Mucosa of descending colon (tissue), 3 donors: Measurements from ENCODE around the gene PLXNA4. TPM values are rescaled to one million over a fixed set of nuclear protein-coding genes. Genes with fewer than 3 reads are reported as not detected.

ENCODE experiments used
- ATAC-seq: fragments of 200-7000 bp; cut with Tn5 transposase; one replicate; pipeline ENCODE4 v1.9.1; 2020; ENCODE audit warnings: mild to moderate bottlenecking, moderate library complexity
- DNase-seq, 3 donors: peaks; one replicate each; pipeline ENCODE4 v3.0.0-alpha.2; 2020
- H3K36me3 ChIP-seq: fragments of 200-600 bp; one replicate; pipeline ENCODE4 v1.8.0; 2021; ENCODE audit warnings: low read depth, mild to moderate bottlenecking
- H3K4me1 ChIP-seq: fragments of 200-600 bp; one replicate; pipeline ENCODE4 v1.8.0; 2021; ENCODE audit warnings: low read depth, mild to moderate bottlenecking
- H3K4me3 ChIP-seq: fragments of 200-600 bp; one replicate; pipeline ENCODE4 v1.8.0; 2021; ENCODE audit warnings: mild to moderate bottlenecking
- H3K9me3 ChIP-seq: fragments of 200-600 bp; one replicate; pipeline ENCODE4 v1.8.0; 2021; ENCODE audit warnings: mild to moderate bottlenecking
- CTCF ChIP-seq: fragments of 200-600 bp; IDR thresholded peaks from one replicate; pipeline ENCODE4 v1.8.0; 2022; ENCODE audit warnings: antibody characterized with exemption, mild to moderate bottlenecking
- intact Hi-C, 2 donors: fragments of 100-400 bp; cut with DNase I in 1 of 2; cut with micrococcal nuclease in 1 of 2; formaldehyde crosslinking; loops; one replicate each; pipeline versions ENCODE4 v1.11.0 to v1.11.1; 2022; cut with DNase I, micrococcal nuclease
- total RNA-seq, 3 donors: library from RNA; stranded (reverse); fragmentation: NEBNext Ultra II Directional in 2 of 3; extraction: Animal tissue kit (Norgen Biotek cat#: 25700) in 2 of 3; gene quantifications; one replicate each; pipeline versions ENCODE4 v1.2.1 to v1.2.4, GENCODE V29; 2021 to 2023
- donor health status: DM: no; HTN: no; CAD: no; lungs with moderate emphysema.
- donor health status: DM: no; HTN: no; CAD: no.
- donor health status: DM: no; HTN: yes; CAD: no.

Gene PLXNA4
- total RNA-seq, 3 donors from 2014 or later, result 0.78 to 3.5 (median 2.7) TPM

DNA sequence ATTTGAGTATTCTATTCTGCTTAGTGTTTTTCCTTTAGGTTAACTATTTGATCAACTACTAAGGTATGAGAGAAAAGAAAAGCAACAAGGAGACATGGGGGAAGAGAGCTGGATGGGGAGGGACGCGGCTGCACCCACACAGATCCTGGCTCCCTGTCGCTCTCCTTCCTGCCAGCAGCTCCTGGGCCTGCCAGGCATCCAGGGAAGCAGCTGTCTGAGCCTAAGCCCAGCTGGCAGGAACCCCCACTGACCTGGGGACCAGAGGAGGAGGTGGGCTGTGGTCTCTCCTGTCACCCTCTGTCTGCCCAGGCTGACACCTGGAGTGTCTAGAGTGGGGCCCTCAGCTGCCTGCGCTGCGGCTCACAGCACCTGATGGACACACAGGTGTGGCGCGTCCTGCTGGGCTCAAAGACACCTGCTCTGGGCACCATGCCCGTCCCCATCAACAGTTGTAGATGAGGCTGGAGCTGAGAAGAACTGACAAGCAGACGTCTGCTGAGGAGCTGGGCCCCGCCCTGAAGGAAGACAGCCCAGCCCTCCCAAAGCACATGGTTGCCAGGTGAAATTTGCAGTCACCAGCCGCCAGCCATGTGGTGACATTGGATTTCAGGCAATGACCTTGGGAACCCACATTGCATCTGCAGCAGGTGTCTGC, 207.9 kb downstream of the PLXNA4 start:
- ATAC-seq, result peak; percentile 82

GRCh38 chr7:132367795-132368194, 208.5 kb downstream of the PLXNA4 start:
- Histone ChIP-seq H3K36me3 (no peaks in the 10 kb centered on the region), H3K4me3 (no peak overlapping the region), H3K4me1 (peaks cover 19% of the 10 kb centered on the region), H3K9me3 (no peaks in the 10 kb centered on the region)
- intact Hi-C loops, result no loop called here
- no peak for DNase-seq
- no peak for TF ChIP-seq CTCF
- ATAC-seq, result peak; percentile 42

More for the DNA sequence above, 207.9 kb downstream of the PLXNA4 start:
- intact Hi-C loops, result no loop called here
- Histone ChIP-seq H3K4me3 (no peak overlapping the region), H3K9me3 (no peaks in the 10 kb centered on the region), H3K4me1 (peaks cover 24% of the 10 kb centered on the region), H3K36me3 (no peaks in the 10 kb centered on the region)
- DNase-seq, result peak; percentile 62 to 76 (median 74)
- TF ChIP-seq CTCF, result no peak

DNA sequence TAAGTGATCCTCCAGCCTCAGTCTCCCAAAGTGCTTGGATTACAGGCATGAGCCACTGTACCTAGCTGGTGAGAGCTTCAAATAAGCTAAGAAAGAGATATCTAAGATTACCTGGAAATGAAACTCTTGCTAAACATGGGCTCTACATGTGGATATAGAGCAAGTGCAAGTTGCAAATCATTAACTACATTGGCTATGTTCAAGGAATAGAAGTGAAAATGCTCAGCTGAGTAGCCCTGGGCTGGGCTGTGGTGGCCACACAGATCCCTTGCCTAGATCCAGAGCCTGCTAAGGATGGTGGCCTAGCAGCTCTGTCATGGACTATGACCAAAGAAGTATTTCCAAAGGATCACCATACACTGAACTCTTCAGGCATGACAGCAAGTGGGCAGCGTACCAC, 209.3 kb downstream of the PLXNA4 start:
- Histone ChIP-seq H3K9me3 (no peaks in the 10 kb centered on the region), H3K4me1 (peaks cover 19% of the 10 kb centered on the region), H3K36me3 (no peaks in the 10 kb centered on the region), H3K4me3 (no peak overlapping the region)
- no peak for DNase-seq
- ATAC-seq, result peak; percentile 63
- intact Hi-C loops, result no loop called here
- TF ChIP-seq CTCF, result no peak

GRCh38 chr7:132364226-132364625, 212.0 kb downstream of the PLXNA4 start:
- Histone ChIP-seq H3K36me3 (no peaks in the 10 kb centered on the region), H3K4me1 (peaks cover 19% of the 10 kb centered on the region), H3K9me3 (no peaks in the 10 kb centered on the region), H3K4me3 (no peak overlapping the region)
- DNase-seq (no peak), ATAC-seq (no peak)
- TF ChIP-seq CTCF, result no peak
- intact Hi-C loops, result no loop called here

GRCh38 chr7:132362059-132362458, 214.2 kb downstream of the PLXNA4 start:
- Histone ChIP-seq H3K36me3 (no peaks in the 10 kb centered on the region), H3K4me1 (peaks cover 5% of the 10 kb centered on the region), H3K4me3 (no peak overlapping the region), H3K9me3 (no peaks in the 10 kb centered on the region)
- no peak for TF ChIP-seq CTCF
- DNase-seq, result no peak
- ATAC-seq, result no peak
- intact Hi-C loops, result no loop called here

DNA sequence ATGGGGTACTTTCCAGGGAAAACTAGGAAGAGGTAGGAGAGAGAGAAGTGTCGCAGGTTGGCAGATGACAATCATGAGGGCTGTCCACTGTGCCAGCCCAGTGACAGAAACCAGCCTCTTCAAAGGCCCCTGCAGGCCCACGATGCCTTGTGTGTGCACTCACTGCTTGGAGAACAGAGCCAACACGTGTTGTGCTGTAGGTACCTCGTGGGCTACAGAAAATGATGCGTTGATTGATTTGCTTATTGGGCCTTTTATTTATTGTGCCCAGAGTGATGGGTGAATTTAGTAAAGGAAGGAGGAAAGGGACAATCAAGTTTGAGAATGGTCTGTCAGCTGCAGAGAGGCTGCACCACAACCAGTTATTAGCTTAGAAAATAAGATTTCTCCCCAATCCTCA, 215.1 kb downstream of the PLXNA4 start:
- intact Hi-C loops, result no loop called here
- Histone ChIP-seq H3K36me3 (no peaks in the 10 kb centered on the region), H3K9me3 (no peaks in the 10 kb centered on the region), H3K4me1 (no peaks in the 10 kb centered on the region), H3K4me3 (no peak overlapping the region)
- TF ChIP-seq CTCF, result no peak
- no peak for DNase-seq
- no peak for ATAC-seq
